Inferior parietal cortex (tissue), 1 donor: ENCODE measurements around the gene LIPM.
A peak's percentile ranks its signal among the peaks of the same experiment; 100 is the strongest.
"Not testable (repeated sequence)": the region's sequence is repeated elsewhere in the genome, so short reads cannot be mapped to it uniquely, and the experiment has no call there.

Source experiments
- DNase-seq: peaks from one replicate; pipeline ENCODE4 v3.0.0-alpha.2; 2016; ENCODE audit errors: extremely low spot score

Gene LIPM

GRCh38 chr10:88800152-88801125 is 2.1 kb upstream of the LIPM start:
- DNase-seq = no peak

GRCh38 chr10:88803641-88804040 is 1.1 kb downstream of the LIPM start:
- DNase-seq = no peak

DNA sequence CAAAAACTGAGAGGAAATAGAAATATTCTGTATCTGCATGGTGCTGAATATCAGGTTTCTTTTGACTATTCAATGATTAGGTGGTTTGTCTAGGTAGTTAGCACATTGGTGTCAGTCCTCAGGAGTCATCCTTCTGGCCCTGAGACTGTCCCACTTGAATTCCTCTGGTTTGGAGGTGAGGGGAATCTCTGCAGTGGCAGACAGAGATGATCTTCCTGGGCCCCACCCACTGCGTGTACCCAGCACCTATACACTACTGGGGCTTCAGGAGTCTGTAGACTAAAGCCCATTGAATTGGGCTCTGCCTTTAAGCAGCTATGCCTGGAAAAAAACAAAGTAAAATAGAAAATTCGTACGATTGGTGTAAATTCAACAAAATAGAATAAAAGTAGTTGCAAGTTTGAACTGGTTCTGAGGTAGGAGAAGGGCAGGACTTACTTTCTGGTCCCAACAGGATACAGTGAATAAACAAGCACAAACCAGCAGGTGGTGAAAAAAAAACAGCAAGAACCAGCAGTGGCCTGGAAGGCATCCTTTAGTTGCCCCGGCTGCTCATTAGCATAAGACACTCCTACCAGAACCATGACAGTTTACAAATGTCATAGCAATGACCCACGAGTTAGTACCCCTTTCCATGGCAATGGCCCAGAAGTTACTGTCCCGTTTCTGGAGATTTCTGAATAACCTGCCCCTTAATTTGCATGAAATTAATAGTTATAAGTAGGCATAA is 1.7 kb downstream of the LIPM start:
- DNase-seq = no peak

GRCh38 chr10:88805361-88805760 is 2.8 kb downstream of the LIPM start:
- no peak for DNase-seq

DNA sequence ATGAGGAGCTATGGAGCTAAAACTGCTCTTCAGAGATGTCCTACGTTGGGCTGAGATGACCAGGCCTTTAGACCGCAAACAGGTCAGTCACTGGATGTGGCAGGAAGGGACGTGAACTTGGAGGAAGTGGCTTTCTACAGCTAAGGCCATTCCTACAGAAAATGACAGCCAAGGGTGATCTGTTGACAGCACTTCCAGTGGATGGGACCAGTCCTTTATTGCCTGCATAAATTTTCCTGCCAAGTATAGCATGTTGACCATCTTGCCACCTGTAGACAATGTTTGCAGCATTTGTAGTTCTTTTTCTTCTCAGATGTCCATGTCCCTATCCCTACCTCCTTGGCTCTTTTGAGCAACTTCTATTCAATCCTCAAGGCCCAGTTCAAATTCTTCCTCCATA is 3.4 kb downstream of the LIPM start:
- DNase-seq = no peak

DNA sequence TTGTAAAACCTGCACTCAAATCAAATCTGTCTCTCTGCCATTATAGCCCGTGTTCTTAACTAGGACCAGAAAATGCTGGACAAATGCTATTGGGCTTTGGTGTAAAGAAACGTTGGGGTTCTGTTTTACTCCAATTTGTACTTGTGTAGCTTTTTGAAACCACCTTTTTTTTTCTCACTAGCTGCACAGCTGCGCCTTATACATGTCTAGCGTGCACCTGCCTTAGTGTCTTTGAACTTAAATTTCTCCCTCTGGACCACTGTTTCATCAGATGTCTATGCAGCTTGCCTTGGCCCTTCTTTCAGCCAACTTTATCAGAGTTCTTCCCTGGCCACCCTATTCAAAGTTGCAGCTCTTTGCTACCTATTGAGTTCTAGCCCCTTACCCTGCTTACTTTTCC is 7.1 kb downstream of the LIPM start:
- no peak for DNase-seq

GRCh38 chr10:88810196-88810961 is 7.8 kb downstream of the LIPM start:
- peak; percentile 57 for DNase-seq

- DNase-seq = no peak
Measured at GRCh38 chr10:88813200-88813599, 10.7 kb downstream of the LIPM start.

DNA sequence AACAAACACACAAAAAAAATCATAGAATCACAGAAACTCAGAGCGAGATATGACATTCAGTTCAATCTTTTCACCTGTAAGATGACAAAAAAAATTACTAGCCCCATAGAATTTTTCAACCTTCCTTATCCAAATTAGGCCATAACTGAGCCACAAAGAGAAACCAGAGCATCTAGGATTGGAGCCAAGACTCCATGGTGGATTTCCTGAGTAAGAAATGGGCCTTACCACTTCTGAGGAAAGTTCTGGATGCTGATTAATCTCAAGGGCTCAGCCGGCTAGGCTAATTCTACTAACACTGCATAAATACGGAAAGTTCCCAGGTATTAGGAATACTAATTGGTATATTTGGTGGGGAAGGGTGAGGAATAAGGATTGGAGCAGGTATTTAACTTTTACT is 16.8 kb downstream of the LIPM start:
- no peak for DNase-seq

DNA sequence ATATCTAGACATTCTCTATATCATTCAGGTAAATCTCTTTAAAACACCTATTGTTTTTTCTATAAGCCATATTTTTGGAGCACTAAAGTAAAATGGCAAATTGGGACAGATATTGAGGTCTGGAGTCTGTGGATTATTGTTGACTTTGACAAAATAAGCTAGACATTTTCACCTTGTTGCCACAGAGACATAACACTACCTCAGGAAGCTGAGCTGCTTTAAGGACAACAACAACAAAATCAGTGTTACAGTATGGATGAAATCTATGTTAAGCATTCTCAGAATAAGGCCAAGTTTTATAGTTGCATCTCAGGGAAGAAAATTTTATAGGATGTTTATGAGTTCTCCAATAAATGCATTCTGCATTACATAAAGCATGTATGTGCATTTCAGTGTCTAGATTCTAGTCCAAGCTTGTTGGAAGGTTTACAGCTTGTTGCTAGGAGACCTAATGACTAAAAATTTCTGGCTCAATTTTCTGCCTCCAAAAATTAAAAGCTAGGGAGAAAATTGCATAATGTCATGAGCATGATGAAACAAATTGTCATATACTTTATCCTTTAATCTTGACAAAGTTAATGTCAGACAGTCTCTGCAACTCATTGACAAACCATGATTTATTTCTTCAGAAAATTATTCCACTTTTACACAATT is 18.3 kb downstream of the LIPM start:
- DNase-seq = peak; percentile 56

GRCh38 chr10:88826388-88826787 is 23.9 kb downstream of the LIPM start:
- DNase-seq = no peak

DNA sequence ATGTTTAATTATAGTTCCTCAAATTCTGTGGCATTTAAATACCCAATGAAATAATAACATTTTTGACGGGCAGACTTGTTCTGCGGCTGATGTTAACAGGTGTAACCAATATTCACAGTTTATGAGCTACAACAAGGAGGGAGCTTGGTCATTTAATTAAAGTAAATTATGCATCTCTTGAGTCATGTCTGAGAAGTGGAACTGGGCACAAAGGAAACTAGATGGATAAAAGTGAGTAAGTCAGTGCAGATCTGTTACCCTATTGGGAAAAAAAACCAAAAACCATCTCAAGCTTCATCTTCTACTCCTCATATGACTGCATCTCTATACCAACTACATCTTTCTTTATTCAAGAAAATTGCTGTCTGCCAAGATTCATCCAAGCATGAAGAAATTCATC is 25.1 kb downstream of the LIPM start:
- no peak for DNase-seq

- DNase-seq = no peak
Measured at GRCh38 chr10:88828310-88828709, 25.8 kb downstream of the LIPM start.

DNA sequence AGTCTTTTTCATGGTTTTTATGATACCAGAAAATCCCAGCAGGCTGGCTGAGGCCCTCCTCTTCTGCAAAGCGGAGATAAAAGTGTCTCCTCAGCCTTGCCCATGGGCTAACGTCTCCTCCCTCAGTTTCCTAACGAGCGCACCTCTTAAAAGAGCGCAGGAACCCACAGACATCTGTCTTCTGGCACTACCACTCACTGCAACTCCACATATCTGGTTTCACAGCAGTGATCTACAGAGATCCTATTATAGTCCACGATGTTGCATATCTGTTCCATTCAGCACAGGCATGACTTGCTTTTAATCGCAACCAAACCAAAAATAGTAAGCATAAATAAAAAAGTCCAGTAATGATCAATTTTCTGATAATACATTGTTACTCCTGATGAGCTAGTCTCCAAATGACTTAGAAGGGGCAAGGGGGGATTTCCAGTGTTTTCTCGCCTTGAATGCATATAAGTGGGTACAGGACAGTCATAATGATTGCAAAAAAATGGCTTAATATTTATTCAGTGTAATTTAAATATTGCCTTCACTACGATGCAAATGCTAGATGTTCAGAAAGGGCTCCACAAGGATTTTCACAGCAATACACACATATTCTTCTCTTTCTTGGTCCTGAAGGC is 28.2 kb downstream of the LIPM start:
- no peak for DNase-seq

GRCh38 chr10:88831709-88832108 is 29.2 kb downstream of the LIPM start:
- no peak for DNase-seq

GRCh38 chr10:88832376-88832775 is 29.8 kb downstream of the LIPM start:
- no peak for DNase-seq

DNA sequence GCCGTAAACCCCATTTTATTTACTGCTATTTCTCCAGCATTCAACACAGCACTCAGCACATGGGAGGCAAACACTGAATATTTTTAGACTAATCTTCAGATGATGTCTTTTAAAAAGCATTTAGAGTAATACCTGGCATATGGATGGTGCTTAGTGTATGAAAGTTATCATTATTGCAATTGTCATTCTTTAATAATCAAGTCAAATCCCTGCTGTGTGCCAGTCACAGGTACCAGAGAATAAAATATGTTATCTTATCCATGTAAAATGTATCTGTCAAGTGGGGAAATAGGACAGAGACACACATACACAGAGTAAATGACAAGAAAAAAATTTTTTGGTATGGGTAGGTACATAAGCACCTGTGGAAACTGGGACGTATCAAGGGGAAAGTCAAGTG is 30.6 kb downstream of the LIPM start:
- no peak for DNase-seq

DNA sequence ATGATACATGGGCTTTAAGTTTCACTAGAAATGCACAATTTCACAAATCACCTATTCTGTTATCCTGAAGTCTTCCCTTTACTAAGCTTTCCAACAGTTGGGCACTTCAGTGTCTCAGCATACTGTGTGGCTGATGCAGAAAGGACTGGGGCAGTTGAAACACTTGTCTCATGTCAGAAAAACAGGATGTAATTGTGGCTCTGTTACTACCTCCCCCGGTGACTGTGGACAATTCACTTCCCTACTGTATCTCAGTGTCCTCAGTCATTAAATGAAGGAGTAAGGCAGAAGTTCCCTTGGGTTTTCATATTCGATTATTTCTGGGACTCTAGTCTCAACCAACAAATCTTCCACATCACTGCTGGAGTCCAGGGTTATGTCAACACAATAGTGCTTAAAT is 31.2 kb downstream of the LIPM start:
- no peak for DNase-seq

- peak; percentile 91 for DNase-seq
Measured at GRCh38 chr10:88835096-88835909, 32.8 kb downstream of the LIPM start.

DNA sequence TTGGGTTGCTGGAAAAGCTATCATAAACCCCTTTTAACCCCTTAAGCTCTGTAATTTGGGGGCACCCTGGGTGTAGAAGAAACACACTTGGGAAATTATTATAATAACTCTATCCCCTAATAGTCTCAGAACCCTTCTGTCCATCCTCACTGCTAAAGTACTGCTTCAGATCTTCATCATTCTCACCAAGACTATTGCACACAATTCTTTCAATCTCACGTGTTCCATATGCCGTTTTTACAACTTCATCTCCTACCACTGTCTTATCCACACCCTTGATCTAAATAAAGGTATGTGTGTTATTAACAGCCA is 33.3 kb downstream of the LIPM start:
- no peak for DNase-seq

GRCh38 chr10:88837632-88838031 is 35.1 kb downstream of the LIPM start:
- DNase-seq = not testable (repeated sequence)
